Measurements from ENCODE around the gene ANKRD40CL.

- TF ChIP-seq POLR2A (IDR thresholded peaks at IDR 0.05) (no peak), CTCF (IDR thresholded peaks at IDR 0.05 in 8 of 11, conservative IDR thresholded peaks at IDR 0.05 in 3 of 11) (no peak), POLR2AphosphoS5 (IDR thresholded peaks at IDR 0.05) (no peak)
Measured at GRCh38 chr17:50728881-50729765, 38.2 kb downstream of the ANKRD40CL start.
